ENCODE data around the gene RNF112.
A peak's percentile ranks its signal among the peaks of the same experiment; 100 is the strongest.
"Not testable (repeated sequence)": the region's sequence is repeated elsewhere in the genome, so short reads cannot be mapped to it uniquely, and the experiment has no call there.

RNF112 gene

DNA sequence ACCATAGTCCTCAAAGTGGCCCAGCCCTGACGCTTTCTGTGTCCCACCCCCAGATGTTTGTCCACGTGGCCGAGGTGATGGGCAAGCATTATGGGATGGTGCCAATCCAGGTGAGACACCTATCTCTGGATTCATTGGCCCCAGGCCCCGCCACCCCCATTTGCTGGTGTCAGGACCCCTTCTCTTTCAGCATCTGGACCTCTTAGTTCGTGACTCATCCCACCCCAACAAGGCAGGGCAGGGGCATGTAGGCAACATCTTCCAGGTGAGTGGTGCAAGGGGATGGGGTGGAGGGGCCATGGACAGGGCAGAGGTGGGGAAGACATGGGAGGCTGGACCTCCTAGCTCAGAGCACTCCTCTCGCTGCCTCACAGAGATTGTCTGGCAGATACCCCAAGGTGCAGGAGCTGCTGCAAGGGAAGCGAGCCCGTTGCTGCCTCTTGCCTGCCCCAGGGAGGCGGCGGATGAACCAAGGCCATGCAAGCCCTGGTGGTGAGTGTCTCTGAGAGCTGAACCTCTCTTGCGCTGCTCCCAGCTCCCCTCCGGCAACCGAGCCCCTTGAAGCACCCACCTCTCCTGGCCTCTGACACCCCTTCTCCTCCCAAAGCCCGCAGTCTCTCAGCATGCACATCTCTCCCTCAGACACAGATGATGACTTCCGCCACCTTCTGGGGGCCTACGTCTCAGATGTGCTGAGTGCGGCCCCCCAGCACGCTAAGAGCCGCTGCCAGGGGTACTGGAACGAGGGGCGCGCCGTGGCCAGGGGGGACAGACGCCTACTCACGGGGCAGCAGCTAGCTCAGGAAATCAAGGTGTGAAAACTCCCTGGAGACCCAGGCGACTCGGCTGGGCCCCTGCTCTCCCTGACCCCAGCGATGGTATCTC lies 3.6 kb downstream of the RNF112 start:
- DNase-seq: no peak

DNA sequence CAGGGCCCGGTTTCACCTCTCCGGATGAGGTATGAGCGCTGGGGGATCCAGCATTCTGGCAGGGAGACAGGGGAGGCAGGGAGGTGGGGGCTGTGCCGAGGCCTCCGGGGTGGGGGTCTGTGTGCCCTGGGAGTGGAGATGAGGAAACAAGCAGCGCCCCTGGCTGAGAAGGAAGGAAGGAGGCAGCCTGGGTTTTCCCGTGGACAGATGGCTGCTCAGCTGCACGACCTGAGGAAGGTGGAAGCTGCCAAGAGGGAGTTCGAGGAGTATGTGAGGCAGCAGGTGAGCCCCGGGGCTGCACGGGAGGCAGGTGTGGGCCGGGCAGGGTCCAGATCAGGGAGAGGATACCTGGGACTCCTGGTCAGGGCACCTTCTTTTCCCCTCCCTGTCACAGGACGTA lies 4.3 kb downstream of the RNF112 start:
- DNase-seq: no peak

DNA sequence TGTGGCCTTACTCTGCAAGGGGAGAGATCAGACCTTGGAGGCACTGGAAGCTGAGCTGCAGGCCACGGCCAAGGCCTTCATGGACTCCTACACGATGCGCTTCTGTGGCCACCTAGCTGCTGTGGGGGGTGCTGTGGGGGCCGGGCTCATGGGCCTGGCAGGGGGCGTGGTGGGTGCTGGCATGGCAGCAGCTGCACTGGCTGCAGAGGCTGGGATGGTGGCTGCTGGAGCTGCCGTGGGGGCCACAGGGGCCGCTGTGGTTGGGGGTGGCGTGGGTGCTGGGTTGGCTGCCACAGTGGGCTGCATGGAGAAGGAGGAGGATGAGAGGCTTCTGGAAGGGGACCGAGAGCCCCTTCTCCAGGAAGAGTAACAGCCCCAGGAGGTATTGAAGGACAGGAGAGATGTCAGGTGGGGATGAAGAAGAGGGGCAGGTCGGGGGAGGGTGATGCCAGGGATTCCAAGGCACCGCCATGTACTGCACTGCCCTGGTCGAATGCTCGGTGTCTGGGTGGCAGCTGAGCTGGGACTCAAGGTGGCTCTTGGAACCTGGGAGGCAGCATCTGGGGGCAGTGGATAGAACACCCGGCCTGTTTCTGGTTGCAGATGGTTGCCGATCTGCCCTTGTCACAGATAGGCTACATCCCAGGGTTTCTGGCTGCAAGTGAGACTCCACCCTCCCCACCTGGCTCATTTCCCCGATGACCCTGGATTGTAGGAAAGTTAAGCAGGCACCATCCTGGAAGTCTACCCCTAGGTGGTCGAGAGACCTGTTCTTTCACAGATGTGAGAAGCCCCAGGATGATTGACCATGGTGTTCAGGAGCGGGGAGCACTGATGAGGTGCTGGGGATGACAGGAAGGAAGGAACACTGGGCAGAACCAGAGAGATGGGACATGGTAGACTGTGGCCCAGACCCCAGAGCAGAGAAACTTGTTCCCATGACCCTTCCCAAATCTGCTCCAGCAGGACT lies 5.1 kb downstream of the RNF112 start:
- DNase-seq: no peak

DNA sequence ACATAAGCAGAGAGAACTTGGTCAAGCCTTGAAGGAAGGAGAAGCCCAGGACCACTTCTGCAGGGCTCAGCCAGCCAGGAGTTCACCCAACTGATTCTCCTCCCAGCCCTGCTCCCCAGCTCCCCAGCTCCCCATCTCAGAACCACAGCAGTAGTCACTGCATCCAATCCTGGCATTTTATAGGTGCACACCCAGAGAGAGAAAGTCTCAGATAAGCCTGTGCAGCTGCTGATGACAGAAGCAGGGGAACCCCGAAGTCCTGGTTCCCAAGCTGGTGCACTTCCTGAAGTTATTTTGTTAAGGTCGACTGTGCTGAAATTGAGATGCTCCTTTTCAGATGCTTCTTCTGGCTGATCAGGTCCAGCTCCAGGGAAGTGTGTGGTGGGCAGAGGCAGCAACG lies 6.6 kb downstream of the RNF112 start:
- peak in 1 of 2 donors; percentile 4 for DNase-seq

DNA sequence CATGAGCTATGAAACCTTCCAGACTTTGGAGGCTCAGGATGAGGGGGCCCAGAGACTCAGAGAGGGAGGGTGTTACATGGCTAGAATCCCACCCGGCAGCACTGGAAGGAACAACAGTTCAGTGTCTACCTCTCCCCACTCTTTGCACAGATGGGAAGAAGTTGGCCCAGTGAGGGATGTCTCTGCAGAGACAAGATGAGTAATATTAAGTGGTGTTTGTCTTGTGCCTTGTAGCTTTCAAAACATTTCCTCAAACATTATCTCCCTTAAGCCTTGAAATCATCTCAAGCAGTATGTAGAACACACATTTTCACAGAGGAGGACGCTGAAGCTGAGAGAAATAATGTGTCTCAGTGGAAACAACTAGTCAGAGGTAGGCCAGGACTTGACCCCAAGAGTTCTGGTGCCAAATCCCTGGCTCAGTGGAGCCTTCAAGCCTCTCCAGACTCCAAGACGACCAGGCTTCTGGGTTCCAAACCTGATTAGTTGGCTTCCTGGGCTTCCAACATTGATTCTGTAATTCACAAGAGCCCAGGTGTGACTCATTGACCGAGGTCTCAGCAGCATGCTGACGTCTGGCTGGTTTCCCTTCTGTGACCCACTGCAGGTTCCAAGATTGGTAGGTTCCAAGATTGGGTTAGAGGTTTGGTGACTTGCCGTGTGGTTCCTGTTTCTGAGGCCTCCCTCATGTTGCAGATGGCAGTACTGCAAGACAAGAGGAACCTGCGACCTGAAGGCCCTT lies 7.4 kb downstream of the RNF112 start:
- DNase-seq: peak; percentile 9 to 43

DNA sequence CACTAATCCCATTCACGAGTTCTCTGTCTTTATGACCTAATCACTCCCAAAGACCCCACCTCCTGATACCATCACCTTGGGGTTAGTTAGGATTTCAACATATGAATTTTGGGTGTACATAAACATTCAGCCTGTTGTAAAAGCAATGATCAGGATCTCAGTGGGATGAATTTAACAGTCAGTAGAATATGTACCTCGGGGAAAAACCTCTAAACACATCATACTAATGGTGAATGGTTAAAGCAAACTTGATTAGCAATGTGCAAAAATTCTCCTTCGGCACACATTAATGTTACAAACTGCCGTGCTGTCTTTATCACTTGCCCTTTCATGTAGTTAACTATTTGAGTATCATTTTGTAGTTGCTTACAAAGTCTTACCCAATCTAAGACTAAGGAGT lies 10.2 kb downstream of the RNF112 start:
- no peak for DNase-seq

DNA sequence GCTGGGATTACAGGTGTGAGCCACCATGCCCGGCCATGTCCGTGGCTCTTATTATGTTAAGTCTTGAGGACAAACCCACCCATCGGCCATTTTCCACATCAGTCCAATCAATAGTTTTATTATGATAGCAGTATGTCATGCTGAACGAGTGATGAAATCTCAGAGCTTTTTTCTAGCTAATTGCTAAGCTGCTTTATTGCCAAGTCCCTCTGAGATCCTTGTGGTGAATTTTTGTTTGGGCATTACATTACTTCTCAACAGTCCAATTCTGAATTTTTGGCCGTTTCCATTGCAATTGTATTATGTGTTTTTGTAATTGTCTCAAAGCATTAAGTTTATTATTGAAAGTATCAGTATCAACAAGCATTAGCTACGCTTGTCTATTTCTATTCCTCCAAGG lies 10.9 kb downstream of the RNF112 start:
- DNase-seq: no peak

DNA sequence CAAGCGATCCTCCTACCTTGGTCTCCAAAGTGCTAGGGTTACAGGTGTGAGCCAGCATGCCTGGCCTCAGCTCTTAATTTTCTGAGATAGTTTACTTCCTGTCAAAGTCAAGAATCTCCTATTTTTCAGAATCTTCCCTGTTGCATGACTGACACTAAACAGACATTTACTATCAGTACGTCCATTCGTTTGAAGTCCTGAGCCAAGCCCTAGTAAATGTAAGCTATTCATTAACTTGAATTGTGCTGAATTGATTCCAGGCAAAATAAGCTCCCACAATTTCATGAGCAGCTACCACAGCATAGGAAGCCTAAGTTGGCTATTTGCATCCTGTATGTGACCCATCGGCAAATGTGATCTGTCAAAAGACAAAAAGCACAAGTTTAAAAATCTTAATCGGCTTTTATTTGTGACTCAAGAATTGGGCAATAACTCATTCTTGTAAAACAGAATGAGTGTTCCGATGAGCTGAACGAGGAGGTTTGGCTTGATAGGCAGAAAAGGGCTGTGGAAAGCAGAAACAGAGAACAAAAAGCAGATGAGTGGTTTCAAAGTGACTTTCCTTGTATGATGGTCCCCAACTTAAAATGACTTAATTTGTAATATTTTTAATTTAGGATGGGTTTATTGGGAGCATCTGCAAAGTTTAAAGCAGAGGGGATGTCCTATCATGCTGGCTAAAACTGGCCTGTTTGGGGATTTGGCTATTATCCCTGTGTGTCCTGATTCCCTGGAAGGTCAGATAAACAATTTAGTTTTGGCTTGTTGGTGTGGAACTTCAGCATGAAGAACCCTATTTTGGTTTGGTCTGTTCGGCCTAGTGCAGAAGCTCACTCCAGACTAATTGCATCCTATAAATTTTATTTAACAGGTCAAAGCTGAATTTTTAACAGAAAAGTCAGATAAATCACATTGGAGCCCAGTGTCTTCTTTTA lies 14.2 kb downstream of the RNF112 start:
- DNase-seq: no peak

DNA sequence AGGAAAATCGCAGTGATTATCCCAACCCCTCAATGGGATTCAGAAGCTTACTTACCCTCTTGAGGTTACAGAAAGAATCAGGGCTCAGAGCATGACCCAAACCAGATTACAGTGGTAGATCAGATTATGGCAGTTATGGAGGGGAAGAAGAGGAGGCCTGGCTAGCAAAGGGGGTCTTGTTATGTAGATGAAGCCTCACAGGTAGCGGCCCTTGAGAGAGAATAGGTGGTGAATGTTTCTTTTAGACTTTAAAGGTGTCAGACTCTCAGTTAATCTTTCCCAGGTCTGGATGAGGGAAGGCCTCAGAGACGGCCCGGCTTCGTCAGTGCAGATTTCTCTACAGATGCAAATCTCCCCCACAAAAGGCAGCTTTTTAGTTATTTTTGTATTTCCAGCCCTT lies 15.6 kb downstream of the RNF112 start:
- no peak for DNase-seq

DNA sequence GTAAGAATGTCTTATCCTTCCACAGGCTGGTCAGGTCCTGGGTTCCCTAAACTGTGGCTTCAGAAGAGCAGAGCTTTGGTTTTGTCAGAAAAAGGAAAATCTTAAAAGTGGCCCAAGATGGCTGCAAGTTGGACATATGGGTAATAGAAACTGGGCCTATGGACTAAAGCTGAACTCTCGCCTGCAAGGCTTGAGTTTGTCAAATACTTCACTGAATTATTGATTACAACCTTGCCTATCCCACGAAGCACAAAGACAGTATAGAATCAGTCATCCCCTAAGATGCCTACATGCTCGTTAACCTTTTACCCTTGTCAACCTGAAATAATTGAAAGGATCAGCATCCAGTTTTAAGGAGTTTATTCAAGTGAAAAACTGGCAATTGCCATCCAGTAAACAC lies 20.7 kb downstream of the RNF112 start:
- no peak for DNase-seq

DNA sequence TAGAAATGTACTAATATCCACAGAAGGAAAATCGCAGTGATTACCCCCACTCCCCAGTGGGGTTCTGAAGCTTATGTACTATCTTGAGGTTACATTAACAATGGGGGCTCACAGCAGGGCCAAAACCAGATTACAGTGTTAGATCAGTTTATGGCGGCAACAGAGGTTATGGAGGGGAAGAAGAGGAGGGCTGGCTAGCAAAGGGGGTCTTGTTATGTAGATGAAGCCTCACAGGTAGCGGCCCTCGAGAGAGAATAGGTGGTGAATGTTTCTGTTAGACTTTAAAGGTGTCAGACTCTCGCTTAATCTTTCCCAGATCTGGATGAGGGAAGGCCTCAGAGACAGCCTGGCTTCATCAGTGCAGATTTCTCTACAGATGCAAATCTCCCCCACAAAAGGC lies 22.2 kb downstream of the RNF112 start:
- DNase-seq: no peak

DNA sequence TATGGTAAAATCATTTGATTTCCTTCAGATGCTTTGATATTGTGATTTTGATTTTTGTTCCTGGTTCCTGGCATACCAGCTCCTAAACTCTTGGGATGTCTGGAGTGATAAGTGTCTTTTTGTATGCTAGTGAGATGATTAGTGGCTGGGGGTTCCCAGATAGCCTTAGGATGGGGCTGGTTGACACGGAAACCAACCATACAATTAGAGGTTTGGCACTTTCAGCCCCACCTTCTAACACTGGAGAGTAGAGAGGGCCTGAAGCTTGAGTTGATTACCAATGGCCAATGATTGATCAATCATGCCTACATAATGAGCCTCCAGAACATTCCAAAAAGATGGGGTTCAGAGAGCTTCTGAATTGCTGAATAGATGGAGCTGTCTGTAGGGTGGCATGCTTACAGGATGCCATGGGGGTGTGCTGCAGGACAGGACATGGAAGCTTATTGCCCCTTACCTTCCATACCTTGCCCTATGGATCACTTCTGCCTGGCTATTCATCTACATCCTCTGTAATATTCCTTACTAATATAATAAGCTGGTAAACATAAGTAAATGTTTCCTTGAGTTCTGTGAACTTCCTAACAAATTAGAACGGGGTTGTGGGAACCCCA lies 22.8 kb downstream of the RNF112 start:
- DNase-seq: no peak

DNA sequence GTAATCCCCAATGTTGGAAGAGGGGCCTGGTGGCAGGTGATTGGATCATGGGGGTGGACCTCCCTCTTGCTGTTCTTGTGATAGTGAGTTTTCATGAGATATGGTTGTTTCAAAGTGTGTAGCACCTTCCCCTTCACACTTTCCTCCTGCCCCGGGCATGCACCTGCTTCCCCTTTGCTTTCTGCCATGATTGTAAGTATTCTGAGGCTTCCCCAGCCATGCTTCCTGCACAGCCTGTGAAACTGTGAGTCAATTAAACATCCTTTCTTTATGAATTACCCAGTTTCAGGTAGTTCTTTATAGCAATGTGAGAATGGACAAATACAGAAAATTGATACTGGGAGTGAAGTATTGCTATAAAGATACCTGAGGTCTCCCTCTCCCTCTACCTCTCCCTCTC lies 29.4 kb downstream of the RNF112 start:
- DNase-seq: no peak

DNA sequence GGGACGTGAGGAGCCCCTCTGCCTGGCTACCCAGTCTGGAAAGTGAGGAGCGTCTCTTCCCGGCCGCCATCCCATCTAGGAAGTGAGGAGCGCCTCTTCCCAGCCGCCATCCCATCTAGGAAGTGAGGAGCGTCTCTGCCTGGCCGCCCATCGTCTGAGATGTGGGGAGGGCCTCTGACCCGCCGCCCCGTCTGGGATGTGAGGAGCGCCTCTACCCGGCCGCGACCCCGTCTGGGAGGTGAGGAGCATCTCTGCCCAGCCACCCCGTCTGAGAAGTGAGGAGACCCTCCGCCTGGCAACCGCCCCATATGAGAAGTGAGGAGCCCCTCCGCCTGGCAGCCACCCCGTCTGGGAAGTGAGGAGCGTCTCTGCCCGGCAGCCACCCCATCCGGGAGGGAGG lies 30.3 kb downstream of the RNF112 start:
- not testable (repeated sequence) for DNase-seq

DNA sequence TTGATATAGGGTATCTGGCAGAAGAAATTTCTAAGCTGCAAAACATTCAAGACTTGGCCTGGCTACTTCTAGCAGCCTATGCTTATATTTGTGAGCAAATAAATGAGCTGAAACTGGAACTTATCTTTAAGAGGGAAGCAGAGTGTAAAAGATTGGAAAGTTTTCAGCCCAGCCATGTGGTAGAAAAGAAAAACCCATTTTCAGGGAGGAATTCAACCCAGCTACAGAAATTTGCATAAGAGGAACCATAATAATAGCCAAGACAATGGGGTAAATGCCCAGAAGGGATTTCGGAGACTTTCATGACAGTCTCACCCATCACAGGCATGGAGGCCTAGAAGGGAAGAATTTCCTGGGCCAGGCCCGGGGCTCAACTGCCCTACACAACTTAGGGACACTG lies 31.7 kb downstream of the RNF112 start:
- no peak for DNase-seq

DNA sequence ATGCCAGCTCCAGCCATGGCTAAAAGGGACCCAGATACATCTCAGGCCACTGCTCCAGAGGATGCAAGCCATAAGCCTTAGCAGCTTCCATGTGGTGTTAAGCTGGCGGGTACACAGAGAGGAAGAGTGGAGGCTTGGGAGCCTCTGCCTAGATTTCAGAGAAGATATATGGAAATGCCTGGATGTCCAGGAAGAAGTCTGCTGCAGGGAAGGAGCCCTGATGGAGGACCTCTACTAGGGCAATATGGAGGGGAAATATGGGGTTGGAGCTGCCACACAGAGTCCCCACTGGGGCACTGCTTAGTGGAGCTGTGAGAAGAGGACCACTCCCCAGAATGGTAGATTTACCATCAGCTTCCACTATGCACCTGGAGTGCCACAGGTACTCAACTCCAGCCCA lies 32.1 kb downstream of the RNF112 start:
- DNase-seq: no peak

DNA sequence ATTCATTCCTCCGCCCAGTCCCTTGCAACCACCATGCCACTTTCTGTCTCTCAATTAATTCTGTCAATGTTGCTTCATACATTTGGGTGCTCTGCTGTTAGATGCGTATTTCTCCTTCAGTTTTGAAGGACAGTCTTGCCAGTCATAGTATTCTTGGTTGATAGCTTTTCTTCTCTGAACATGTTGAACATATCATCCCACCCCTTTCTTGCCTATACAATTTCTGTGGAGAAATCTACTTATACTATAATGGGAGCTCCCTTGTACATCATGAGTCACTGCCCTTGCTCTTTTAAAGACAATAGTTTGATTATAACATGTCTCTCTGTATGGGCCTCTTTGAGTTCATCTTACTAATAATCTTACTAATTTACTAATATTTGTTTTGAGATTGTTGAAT lies 34.1 kb downstream of the RNF112 start:
- DNase-seq: no peak

DNA sequence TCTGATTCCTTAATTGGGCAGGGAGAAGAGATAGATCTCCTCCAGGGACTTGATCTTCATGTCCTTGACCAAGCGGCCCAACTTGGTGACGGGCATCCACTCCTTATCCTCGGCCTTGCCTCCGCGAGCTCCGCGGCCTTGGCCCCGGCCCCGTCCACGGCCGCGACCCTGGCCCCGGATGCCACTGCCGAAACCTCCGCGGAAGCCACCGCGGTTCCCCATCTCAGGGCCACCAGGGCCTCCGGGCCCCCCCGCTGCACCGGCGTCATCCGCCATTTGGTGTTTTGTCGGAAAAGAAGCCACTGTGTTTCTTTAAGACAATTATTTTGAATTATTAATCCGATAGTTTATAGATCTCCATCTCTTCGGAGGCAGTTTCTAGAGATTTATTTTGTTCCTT lies 35.5 kb downstream of the RNF112 start:
- not testable (repeated sequence) for DNase-seq

DNA sequence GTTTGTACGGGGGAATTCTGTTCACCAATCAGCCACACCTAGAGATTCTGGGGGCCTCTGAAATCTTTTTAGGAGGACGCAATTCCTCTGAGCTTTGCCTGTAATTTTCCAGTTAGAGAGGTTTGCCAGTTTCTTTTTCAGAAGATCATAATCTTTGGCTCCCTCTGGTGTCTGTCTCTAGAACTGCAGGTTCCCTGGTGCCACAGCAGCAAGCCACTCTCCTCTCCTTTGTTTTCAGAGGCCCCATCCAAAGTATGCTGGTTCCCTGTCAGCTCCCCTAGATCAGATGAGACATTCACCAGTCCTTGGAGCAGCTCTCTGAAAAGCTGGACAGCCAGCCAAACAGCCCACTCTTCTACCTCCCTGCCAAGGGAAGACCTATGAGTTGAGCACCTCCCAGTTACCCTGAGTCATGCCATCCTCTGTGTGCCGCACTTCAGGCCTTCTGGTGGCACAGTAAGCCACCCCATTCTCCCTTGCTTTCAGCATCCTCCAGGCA lies 36.1 kb downstream of the RNF112 start:
- peak; percentile 67 to 83 for DNase-seq

DNA sequence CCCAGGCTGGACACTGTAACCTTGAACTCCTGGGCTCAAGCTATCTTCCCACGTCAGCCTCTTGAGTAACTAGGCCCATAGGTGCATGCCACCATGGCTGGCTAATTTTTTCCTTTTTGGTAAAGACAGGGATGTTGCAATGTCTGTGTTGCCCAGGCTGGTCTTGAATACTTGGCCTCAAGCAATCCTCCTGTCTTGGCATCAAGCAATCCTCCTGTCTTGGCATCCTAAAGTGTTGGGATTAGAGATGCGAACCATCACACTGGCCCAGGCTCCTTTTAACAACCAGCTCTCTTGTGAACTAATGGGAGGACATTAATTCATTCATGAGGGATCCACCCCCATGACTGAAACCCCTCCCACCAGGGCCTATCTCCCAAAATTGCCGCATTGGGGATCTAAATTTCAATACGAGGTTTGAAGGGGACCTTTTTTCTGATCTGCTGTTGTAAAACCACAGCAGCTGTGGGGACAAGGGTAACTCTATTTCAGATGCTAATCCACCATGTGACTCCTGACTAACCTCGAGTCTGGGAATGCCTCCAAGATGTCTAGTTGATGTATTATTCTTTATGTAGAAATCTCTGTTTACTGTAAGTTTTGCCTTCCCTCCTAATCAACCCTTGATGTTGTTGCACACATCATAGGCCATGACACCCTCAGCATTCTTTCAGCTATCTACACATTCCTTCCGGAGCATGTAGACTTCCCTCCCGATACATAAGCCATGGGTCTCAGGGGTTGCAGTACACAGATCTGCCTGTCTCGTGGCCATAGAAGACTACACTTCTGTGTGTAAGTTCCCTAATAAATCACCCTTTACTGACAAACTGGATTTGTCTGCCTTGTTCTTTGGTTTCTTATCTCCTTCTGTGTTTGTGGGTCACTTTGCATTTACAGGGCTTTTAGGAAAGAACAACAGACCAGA lies 37.6 kb downstream of the RNF112 start:
- DNase-seq: no peak
